PC-3 (cell line): ENCODE results near the gene GLI3. TPM values are rescaled to one million over a fixed set of nuclear protein-coding genes. Genes with fewer than 3 reads are reported as not detected.

Experiments
- ATAC-seq: fragments of 200-7000 bp; cut with Tn5 transposase; 2 replicates; pipeline ENCODE4 v1.9.1; 2020; ENCODE audit warnings: mild to moderate bottlenecking, moderate library complexity
- BruUV-seq: library from RNA; stranded (reverse); fragments of 400-500 nt; replicated peaks from 2 replicates; lab custom pipeline; 2021; lab: Mats Ljungman, UMichigan
- CTCF ChIA-PET: fragments of 300-600 bp; sonication (Branson Sonifier 250); formaldehyde crosslinking; loops from one replicate; lab custom pipeline; 2022; ENCODE audit warnings: antibody characterized with exemption; lab: Charles Lee
- POLR2A ChIA-PET: fragments of 300-600 bp; sonication (Branson Sonifier 250); formaldehyde crosslinking; loops from one replicate; lab custom pipeline; 2022; ENCODE audit warnings: antibody characterized with exemption; ENCODE audit not compliant: unreplicated experiment; lab: Charles Lee
- DNase-seq: peaks from one replicate; pipeline ENCODE4 v3.0.0-alpha.2; 2015
- H2AFZ ChIP-seq: fragments of 300-600 bp; sonication (generic); 2 replicates; pipeline ENCODE4 v1.6.0; 2016; ENCODE audit warnings: antibody characterized with exemption, low read length
- H3F3A ChIP-seq: fragments of 300-600 bp; sonication (generic); one replicate; pipeline ENCODE4 v1.6.0; 2017; ENCODE audit warnings: antibody characterized with exemption, low read length, control low read depth, mild to moderate bottlenecking; ENCODE audit not compliant: unreplicated experiment
- H3K27ac ChIP-seq: fragments of 300-600 bp; sonication (generic); 2 replicates; pipeline ENCODE4 v1.5.1; 2016; ENCODE audit warnings: mild to moderate bottlenecking, low read length
- H3K27me3 ChIP-seq: fragments of 300-600 bp; sonication (generic); 2 replicates; pipeline ENCODE4 v1.6.1; 2016; ENCODE audit warnings: low read length, mixed read lengths
- H3K36me3 ChIP-seq: fragments of 300-600 bp; sonication (generic); 2 replicates; pipeline ENCODE4 v1.6.1; 2016; ENCODE audit warnings: low read depth, mixed run types, low read length, mixed read lengths
- H3K4me1 ChIP-seq: fragments of 300-600 bp; sonication (generic); 2 replicates; pipeline ENCODE4 v1.5.1; 2016; ENCODE audit warnings: low read length; ENCODE audit not compliant: insufficient read depth
- H3K4me2 ChIP-seq: fragments of 300-600 bp; sonication (generic); 2 replicates; pipeline ENCODE4 v1.6.0; 2016; ENCODE audit warnings: low read length
- H3K4me3 ChIP-seq: fragments of 300-600 bp; sonication (generic); 2 replicates; pipeline ENCODE4 v1.5.1; 2016; ENCODE audit warnings: mild to moderate bottlenecking, low read length, mixed read lengths
- H3K79me2 ChIP-seq: fragments of 300-600 bp; sonication (generic); 2 replicates; pipeline ENCODE4 v1.6.1; 2017; ENCODE audit warnings: low read length, mixed read lengths
- H3K9ac ChIP-seq: fragments of 300-600 bp; sonication (generic); 2 replicates; pipeline ENCODE4 v1.6.0; 2016; ENCODE audit warnings: mild to moderate bottlenecking, low read length
- H3K9me2 ChIP-seq: fragments of 300-600 bp; sonication (generic); replicated peaks from 2 replicates; pipeline ENCODE4 v1.6.1; 2016; ENCODE audit warnings: mixed run types, low read length, mixed read lengths
- H3K9me3 ChIP-seq: fragments of 300-600 bp; sonication (generic); 2 replicates; pipeline ENCODE4 v1.6.1; 2016; ENCODE audit warnings: low read length, mixed read lengths
- H4K20me1 ChIP-seq: fragments of 300-600 bp; sonication (generic); 2 replicates; pipeline ENCODE4 v1.6.1; 2016; ENCODE audit warnings: low read length, mixed read lengths
- CTCF ChIP-seq: fragments of 300-600 bp; sonication (generic); conservative IDR thresholded peaks from 2 replicates; pipeline ENCODE4 v1.5.1; 2017; ENCODE audit warnings: antibody characterized with exemption, low read depth, mild to moderate bottlenecking, low read length
- EZH2 ChIP-seq: fragments of 300-600 bp; sonication (generic); IDR thresholded peaks from one replicate; pipeline ENCODE4 v1.6.1; 2017; ENCODE audit warnings: antibody characterized with exemption, mild to moderate bottlenecking, low read length; ENCODE audit not compliant: unreplicated experiment
- EZH2phosphoT487 ChIP-seq: fragments of 300-600 bp; sonication (generic); IDR thresholded peaks from 2 replicates; pipeline ENCODE4 v1.6.1; 2018; ENCODE audit warnings: mild to moderate bottlenecking, antibody characterized with exemption, low read length, borderline replicate concordance
- intact Hi-C: fragments of 100-400 bp; cut with micrococcal nuclease; formaldehyde crosslinking; loops from 2 replicates; pipeline ENCODE4 v1.9.0; 2023
- total RNA-seq: library from RNA; depleted of rRNA; stranded (reverse); fragments of >200 nt; gene quantifications from 2 replicates; pipeline ENCODE4 v1.2.3, GENCODE V29; 2014

The GLI3 gene
- total RNA-seq, 1 experiment from 2014 or later, result 3.5 TPM

DNA sequence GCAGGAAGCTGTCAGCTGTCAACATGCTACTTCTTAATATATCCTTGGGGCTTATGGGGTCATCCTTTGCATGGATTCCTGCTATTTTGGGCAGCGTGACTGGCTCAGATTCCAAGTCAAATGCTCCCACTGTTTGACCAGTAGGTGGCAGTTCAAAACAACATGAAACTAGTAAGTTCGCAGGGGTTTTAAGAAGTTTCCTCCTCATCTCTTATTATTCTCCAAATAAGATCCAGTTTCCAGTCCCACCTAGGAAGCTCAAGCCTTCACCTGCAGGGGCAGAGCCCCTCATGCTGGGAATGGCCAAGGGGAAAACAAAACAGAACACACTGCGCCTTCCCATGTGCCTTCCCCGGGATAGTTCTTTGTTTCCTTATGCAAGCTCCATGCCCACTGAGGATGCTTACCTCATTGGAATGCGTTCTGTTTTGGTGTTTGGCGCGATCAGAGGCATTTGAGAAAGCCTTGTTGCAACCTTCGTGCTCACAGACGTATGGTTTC is 259.8 kb downstream of the GLI3 start:
- intact Hi-C loops, result loop anchor here (2.0 kb wide), 1 partner anchor 714 kb away; no protein-coding TSS in a partner anchor

DNA sequence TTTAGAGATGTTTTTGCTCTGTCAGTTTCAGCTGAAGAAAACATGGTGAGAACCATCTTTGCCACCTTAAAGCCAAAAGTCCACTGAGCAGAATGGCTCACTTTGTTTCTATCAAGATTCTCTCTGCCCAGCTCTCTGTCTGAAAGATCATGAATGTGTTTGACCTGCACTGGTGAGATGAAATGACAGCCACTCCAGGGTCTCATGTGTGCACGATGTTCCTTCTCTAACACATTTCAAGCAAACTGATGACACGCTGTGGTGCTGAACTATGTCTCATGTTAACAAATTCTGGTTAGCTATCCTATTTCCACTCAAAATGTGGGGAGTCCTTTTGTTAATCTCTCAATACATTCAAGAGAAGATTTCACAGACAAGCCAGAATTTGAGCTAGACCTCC is 260.6 kb downstream of the GLI3 start:
- no peak for TF ChIP-seq CTCF
- BruUV-seq, result no TSS peak
- no peak for DNase-seq
- ATAC-seq, result no peak
- no peak overlapping the region for H3K9ac ChIP-seq
- H3F3A ChIP-seq, result no peaks in the 10 kb centered on the region
- H3K9me2 ChIP-seq, result no peaks in the 10 kb centered on the region
- ChIA-PET POLR2A (interaction anchor here (0.7 kb wide), 1 partner anchor 871 kb away, joined by 3 read pairs; no protein-coding TSS in a partner anchor), CTCF (interaction anchor here (1.3 kb wide), 1 partner anchor 21 kb away, joined by 4 read pairs; no protein-coding TSS in a partner anchor)
- H3K27ac ChIP-seq, result no peak overlapping the region
- no peak overlapping the region for H2AFZ ChIP-seq
- H3K4me2 ChIP-seq, result no peak overlapping the region
- peaks cover 4% of the 10 kb centered on the region; the same call in 1 of the 2 replicates for H3K4me1 ChIP-seq
- H3K27me3 ChIP-seq, result no peaks in the 10 kb centered on the region
- no peaks in the 10 kb centered on the region for H3K79me2 ChIP-seq
- no peaks in the 10 kb centered on the region for H3K9me3 ChIP-seq
- intact Hi-C loops, result loop anchor here (2.0 kb wide), 1 partner anchor 714 kb away; no protein-coding TSS in a partner anchor
- peaks cover 3% of the 10 kb centered on the region; the same call in 1 of the 2 replicates for H3K36me3 ChIP-seq
- H3K4me3 ChIP-seq, result no peak overlapping the region
- no peaks in the 10 kb centered on the region for H4K20me1 ChIP-seq

More for the DNA sequence above, 259.8 kb downstream of the GLI3 start:
- H3K27me3 ChIP-seq, result no peaks in the 10 kb centered on the region
- no peak overlapping the region for H2AFZ ChIP-seq
- H3K4me3 ChIP-seq, result no peak overlapping the region
- no peak overlapping the region for H3K9ac ChIP-seq
- CTCF ChIA-PET, result interaction anchor here (1.0 to 1.3 kb wide), 5 partner anchors 19 to 95 kb away, joined by 3 to 4 read pairs (median 4); no protein-coding TSS in a partner anchor
- no peaks in the 10 kb centered on the region for H4K20me1 ChIP-seq
- POLR2A ChIA-PET, result interaction anchor here (0.7 kb wide), 1 partner anchor 870 kb away, joined by 3 read pairs; no protein-coding TSS in a partner anchor
- no peaks in the 10 kb centered on the region for H3F3A ChIP-seq
- no TSS peak for BruUV-seq
- DNase-seq (peak; percentile 67), ATAC-seq (peak; percentile 67)
- no peak overlapping the region for H3K27ac ChIP-seq
- H3K9me2 ChIP-seq, result no peaks in the 10 kb centered on the region
- H3K4me1 ChIP-seq, result peaks cover 9% of the 10 kb centered on the region
- no peak overlapping the region for H3K4me2 ChIP-seq
- TF ChIP-seq CTCF (peak; percentile 84), EZH2phosphoT487 (no peak)
- no peaks in the 10 kb centered on the region for H3K79me2 ChIP-seq
- no peaks in the 10 kb centered on the region for H3K9me3 ChIP-seq
- H3K36me3 ChIP-seq, result peaks cover 3% of the 10 kb centered on the region; the same call in 1 of the 2 replicates

GRCh38 chr7:41975849-41976248 is 261.2 kb downstream of the GLI3 start:
- Histone ChIP-seq H4K20me1 (no peaks in the 10 kb centered on the region), H3K9me3 (no peaks in the 10 kb centered on the region), H3K27ac (no peak overlapping the region), H3K4me3 (no peak overlapping the region), H3K9ac (no peak overlapping the region), H3K4me2 (no peak overlapping the region), H2AFZ (no peak overlapping the region), H3K27me3 (no peaks in the 10 kb centered on the region), H3F3A (no peaks in the 10 kb centered on the region), H3K4me1 (peaks cover 3% of the 10 kb centered on the region; the same call in 1 of the 2 replicates), H3K79me2 (no peaks in the 10 kb centered on the region), H3K36me3 (peaks cover 3% of the 10 kb centered on the region; the same call in 1 of the 2 replicates), H3K9me2 (no peaks in the 10 kb centered on the region)
- TF ChIP-seq EZH2, result no peak
- TF ChIP-seq EZH2phosphoT487, result no peak
- no peak for TF ChIP-seq CTCF
- intact Hi-C loops, result loop anchor here (2.0 kb wide), 1 partner anchor 715 kb away; no protein-coding TSS in a partner anchor
- BruUV-seq, result no TSS peak
- ChIA-PET POLR2A (no interaction called here), CTCF (interaction anchor here (1.3 kb wide), 1 partner anchor 20 kb away, joined by 4 read pairs; no protein-coding TSS in a partner anchor)
- DNase-seq, result no peak
- no peak for ATAC-seq
